ENCODE results near the gene KRTAP4-6.
"Not testable (repeated sequence)": the region's sequence is repeated elsewhere in the genome, so short reads cannot be mapped to it uniquely, and the experiment has no call there.

GRCh38 chr17:41139865-41140264, 479 bp downstream of the KRTAP4-6 start:
- not testable (repeated sequence) for TF ChIP-seq RAD21 (conservative IDR thresholded peaks at IDR 0.05 in 1 of 2, IDR thresholded peaks at IDR 0.05 in 1 of 2); RNF2 (IDR thresholded peaks at IDR 0.05; ENCODE audit: borderline replicate concordance, low read depth); ZNF302 (CRISPR knock-in tag; IDR thresholded peaks at IDR 0.05); MAX (IDR thresholded peaks at IDR 0.05); POLR2A (IDR thresholded peaks at IDR 0.05; ENCODE audit: low read length); HDAC2 (IDR thresholded peaks at IDR 0.05)
- TF ChIP-seq, protein P1, sequence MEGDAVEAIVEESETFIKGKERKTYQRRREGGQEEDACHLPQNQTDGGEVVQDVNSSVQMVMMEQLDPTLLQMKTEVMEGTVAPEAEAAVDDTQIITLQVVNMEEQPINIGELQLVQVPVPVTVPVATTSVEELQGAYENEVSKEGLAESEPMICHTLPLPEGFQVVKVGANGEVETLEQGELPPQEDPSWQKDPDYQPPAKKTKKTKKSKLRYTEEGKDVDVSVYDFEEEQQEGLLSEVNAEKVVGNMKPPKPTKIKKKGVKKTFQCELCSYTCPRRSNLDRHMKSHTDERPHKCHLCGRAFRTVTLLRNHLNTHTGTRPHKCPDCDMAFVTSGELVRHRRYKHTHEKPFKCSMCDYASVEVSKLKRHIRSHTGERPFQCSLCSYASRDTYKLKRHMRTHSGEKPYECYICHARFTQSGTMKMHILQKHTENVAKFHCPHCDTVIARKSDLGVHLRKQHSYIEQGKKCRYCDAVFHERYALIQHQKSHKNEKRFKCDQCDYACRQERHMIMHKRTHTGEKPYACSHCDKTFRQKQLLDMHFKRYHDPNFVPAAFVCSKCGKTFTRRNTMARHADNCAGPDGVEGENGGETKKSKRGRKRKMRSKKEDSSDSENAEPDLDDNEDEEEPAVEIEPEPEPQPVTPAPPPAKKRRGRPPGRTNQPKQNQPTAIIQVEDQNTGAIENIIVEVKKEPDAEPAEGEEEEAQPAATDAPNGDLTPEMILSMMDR (IDR thresholded peaks at IDR 0.05), result not testable (repeated sequence)

Data from A549 (cell line).